NCI-H1092 treated with DMSO at 0.1 percent for 48 hours (cell line): ENCODE results near the gene PCP4L1.
"Not testable (repeated sequence)": the region's sequence is repeated elsewhere in the genome, so short reads cannot be mapped to it uniquely, and the experiment has no call there.

ENCODE experiments used
- DNase-seq: peaks from one replicate; lab custom pipeline; 2025; lab: John Stamatoyannopoulos, UW

The PCP4L1 gene

DNA sequence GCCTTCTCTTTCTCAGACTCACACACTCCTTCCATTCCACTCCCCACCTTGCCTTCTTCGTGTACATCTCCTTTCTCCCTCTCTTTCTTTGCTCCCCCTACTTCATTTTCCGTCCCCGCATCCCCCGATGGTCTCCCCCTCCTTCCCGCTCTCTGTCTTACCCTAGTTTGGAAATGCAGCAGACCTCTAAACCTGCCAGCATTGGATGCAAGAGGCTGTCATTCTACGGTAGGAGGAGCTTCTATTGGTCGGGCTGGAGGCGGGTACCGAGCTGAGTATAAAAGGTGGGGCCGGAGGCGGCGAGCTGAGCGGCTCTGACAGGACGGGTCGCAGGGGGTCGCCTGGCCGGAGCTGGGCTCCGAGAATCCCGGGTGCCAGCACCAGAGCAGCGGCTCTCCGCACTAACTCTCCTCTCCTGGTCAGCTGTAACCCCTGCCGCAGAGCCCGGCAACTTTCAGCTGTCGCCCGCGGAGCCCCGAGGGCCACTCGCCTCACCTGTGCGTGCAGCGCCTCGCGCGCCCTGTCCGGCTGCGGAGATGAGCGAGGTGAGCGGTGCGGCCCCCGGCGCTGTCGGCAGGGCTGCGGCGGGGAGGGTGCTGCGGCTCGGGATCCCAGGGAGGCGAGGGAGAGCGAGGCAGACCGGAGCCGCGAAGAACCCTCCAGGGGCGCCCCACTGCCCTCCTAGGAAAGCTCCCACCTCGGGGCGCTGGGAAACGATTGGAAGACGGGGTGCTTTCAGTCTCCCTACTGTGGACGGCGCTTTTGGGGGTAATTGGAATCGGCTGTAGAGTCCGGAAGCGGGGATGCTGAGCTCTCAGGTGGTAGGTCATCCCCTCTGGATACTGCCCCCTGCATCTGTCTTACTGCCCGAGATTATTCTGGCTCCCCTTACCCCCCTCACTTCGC is at the start of gene PCP4L1:
PCP4L1 (plus strand) TSS at position 307 of the 906 bp plus-strand sequence; CDS start at position 537, 230 bp downstream.
- no peak for DNase-seq

DNA sequence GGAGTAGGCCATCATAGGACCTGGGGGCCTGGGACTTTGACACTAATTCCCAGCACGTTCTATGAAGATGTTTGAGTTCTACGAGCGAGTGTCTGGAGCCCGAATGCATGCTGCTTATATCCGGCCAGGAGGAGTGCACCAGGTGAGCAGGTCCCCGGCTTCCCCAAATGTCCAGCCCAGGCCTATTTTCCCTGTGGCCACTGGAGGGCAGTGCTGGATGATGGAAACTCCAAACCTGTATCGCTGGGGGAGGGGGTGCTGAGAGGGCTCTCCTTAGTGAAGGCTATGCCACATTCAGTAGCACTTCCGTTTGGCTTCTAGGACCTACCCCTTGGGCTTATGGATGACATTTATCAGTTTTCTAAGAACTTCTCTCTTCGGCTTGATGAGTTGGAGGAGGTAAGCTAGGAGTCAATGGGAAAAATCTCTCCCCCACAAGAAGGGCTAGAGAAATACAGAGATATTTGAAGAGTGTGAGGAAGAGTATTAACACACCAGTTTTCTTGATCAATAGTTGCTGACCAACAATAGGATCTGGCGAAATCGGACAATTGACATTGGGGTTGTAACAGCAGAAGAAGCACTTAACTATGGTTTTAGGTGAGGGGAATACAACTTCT is 48.6 kb upstream of the PCP4L1 start:
- DNase-seq: peak; percentile 60

DNA sequence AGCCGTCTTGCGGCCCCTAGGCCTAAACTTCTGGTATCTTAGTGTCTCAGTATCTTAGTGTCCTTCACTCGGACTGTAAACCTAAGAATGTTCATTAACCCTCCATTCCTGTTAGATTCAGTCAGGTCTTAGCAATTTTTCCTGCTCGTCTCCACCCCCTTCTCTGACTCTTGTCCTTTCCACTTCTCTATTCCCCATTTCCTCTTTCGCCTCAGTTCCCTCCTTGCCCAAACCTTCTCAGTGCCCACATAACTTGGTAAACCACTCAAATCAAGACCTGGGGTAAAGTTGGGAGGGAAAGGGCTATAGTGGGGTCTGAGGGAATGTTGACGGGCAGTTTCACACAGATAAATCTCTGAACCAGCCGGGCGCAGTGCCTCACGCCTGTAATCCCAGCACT is 44.2 kb upstream of the PCP4L1 start:
- DNase-seq: no peak

DNA sequence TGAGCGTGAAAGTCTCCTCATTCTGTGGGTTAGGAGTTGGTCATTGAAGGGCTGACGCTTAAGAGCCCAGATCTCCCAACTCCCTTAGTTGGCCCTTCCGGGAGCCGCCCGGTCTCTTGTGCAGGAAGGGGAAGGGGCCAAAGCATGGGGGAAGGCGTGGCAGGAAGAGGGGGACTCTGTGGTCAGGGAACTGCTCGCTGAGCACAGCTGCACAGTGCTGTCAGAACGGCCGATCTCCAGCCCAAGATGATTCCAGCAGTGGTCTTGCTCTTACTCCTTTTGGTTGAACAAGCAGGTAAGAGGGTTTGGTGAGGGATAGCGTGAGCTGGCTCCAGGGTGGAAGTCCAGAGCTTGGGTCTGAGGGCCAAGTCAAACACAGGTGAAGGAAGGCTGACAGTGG is 43.5 kb upstream of the PCP4L1 start, which contains the start of gene FCER1G:
FCER1G (plus strand) TSS at position 220 of the 400 bp plus-strand sequence; CDS start at position 247, 27 bp downstream.
- no peak for DNase-seq

DNA sequence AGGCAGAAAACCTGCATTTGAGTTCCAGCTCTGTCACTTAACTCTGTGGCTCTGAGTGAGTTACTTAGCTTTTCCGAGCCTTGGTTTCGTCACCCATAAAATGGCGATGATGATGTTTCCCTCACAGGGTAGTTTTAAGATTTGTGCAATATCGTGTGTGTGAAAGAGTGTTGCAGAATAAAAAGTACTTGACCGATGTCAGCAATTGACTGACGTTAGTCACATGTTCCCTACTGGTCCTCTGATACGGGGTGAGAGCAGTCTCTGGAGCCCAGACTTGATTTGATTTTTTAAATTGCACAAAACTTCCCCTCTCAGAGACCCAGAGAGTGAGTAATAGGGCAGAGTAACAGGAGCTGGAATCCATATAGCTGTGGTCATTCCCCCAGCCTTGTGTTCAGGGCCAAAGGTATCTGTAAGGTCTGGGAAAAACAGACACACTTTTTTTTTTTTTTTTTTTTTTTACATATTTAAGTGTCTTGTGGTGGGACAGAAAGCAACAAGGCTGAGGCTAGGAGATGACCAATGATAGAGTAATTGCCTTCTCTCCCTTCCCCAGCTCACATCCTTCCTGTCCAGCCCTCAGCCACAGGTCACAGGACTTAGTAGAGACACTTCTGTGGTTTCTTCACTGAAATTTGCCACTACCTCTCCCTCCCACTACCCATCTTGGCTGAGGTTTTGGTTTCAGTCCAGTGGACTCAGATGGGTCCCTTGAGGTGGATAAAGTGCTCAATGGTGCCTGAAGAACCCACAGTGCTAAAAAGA is 41.4 kb upstream of the PCP4L1 start:
- DNase-seq: no peak

DNA sequence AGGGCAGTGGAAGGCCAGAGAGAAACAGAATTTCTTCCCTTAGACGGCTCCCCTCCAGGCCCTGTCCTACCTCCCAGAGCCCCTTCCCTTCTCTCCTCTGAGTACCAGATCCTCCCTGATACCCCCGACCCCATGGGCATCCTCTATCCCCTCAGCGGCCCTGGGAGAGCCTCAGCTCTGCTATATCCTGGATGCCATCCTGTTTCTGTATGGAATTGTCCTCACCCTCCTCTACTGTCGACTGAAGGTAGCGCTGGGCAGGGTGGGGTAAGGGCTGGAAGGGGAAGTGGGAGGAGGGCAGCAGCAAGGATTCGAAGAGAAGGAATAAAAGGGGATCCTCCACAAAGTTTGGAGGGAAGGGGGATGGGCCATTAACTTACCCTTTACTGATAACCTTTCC is 40.7 kb upstream of the PCP4L1 start:
- DNase-seq: no peak

DNA sequence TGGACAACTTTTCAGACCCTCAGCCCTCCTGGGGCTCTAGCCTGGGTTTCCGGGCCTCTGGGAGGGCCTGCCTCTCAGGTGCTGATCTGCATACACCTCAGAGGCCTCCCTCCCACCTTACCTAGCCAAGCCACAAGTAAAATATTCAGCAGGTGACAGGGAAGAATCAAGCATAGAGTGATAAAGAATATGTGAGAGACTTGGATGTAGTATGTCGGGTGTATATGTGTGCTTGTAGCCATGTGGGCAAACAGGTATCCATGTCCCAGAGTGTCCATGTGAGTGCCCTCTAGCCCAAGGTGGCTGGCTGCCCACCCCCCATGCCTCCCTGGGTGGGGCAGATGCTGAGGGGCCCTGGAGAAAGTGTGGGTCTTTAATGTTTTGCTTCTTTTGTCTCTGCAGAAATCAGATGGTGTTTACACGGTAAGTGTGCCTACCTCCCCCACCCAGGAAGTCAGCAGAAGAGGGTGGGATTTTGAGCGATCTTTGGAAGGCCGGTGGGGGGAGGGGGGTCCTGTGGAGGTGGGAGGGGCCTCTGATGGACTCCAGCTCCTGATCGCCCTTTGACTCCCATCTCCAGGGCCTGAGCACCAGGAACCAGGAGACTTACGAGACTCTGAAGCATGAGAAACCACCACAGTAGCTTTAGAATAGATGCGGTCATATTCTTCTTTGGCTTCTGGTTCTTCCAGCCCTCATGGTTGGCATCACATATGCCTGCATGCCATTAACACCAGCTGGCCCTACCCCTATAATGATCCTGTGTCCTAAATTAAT is 40.1 kb upstream of the PCP4L1 start:
- no peak for DNase-seq

DNA sequence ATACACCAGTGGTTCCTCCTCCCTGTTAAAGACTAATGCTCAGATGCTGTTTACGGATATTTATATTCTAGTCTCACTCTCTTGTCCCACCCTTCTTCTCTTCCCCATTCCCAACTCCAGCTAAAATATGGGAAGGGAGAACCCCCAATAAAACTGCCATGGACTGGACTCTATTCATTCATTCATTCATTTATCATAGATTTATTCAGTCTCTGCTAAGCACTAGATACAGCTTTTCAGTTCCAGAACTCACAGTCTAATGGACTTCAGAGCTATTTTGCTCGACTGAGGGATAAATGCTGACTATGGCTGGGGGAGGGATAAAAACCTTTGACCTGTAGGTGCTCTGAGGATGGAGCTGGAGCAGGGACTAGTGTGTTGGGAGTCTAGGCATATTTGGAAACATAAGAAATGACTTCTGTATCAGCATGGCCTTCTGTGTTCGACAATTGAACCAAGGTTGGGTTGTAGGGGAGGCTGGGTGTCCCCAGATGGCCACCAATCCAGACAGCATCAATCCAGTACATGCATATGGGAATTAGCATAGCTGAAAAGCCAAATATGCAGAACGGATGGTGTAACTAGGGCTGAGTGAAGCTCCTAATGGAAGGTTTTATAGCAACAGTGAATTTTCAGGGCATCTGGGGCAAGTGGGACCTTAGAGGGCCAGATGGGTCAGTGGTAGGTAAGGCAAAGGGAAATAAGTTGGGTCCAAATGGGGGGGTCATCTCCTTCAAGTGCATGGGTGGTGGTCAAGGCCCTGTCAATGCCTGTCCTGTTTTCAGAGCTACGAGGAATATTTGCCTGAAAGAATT is 39.3 kb upstream of the PCP4L1 start:
- no peak for DNase-seq

DNA sequence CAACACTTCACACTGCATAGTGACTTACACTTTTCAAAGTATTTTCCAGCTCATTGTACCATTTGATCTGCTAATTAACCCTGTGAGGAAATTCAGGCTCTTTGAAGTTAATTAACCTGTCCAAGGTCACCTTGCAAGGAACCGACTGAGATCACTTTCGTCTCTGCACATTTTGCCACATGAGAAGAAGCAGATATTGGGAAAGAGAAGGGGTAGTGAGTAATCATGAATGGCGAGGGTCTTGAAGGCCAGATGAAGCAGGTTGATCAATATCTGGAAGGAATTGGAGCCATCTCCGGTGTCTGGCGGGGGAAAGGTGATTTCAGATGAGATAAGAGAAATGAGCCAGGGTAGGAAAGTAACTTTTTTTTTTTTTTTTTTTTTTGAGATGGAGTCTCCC is 38.5 kb upstream of the PCP4L1 start:
- no peak for DNase-seq

DNA sequence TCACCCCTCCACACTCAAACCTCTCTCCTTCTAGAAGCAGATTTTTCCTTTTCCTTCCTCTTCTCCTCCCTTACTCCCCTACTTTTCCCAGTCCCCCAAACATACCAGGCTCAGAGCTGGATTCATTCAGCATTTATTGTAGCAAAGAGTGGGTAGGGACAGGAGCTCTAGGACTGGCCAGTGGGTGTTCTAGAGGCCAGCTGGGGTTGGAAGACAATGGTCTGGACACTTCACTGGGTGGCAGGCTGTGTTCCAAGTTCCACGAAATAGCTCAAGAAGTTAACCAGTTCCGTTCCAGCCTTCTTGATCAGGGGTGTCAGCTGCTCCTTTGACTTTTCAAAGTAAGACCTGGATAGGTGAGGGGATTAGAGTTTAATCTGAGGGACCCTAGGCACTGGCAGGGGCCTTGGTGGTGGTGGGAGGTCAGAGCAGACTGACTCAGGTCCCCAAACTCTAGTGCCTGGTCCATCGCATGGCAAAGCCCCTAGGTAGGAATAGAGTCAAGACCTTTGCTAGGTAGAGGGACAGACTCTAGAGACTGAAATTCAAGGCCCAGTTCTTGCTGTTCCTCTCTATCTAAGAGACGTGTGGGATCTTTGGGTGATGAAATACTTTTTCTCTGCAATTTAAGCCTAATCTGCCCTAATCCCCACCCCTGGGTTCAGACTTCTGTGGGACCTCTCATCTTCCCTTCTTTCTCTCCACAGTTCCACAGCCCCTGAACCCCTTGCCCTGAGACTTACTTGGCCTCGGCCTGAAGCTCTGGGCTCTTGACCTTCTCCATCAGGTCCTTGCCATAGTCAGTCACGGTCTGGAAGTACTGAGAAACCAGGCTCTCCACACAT is 36.1 kb upstream of the PCP4L1 start:
- DNase-seq: no peak

DNA sequence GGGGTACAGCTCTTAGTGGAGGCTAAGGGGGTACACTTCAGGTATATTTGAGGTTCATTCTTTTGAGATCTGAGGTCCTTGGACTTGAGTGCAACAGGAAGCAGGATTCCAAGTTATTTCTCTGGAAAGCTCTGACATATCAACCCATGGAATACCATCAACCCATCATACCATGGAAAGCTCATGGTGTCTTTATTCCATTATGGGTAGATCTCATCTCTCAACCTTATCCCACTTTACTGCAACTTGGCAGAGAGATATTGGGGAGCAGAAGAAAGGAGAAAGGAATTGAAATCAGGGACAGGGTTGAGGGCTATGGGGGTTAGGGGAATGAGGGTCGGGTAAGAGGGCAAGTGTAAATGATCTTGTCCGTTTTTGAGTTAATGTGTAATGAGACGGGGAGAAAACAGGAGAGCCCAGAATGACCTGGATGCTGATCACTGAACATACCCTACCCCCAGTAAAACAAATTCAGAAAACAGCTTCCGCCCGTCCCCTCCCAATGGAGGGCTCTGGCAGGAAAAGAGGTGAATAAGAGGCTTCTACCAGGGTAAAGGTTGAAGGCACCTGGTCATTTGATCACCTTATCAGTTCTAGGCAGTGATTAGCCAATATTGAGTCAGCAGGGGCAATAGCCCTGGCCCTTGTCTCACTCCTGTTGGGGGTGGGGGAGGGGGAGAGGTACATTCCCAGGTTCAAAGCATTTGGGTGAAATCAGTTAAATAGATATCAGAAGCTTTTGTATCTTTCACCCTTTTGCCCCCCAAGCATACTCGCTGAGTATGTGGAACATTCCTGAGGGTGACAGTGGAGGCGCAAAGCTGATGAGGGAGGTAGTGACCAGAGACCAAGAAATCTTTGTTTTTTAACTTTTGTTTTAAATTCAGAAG is 34.5 kb upstream of the PCP4L1 start:
- no peak for DNase-seq

DNA sequence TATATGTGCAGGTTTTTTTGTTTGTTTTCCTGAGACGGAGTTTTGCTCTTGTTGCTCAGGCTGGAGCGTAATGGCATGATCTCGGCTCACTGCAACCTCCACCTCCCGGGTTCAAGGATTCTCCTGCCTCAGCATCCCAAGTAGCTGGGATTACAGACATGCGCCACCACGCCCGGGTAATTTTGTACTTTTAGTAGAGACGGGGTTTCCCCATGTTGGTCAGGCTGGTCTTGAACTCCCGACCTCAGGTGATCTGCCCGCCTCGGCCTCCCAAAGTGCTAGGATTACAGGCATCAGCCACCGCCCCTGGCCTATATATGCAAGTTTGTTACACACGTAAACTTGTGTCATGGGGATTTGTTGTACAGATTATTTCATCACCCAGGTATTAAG is 33.9 kb upstream of the PCP4L1 start:
- not testable (repeated sequence) for DNase-seq

DNA sequence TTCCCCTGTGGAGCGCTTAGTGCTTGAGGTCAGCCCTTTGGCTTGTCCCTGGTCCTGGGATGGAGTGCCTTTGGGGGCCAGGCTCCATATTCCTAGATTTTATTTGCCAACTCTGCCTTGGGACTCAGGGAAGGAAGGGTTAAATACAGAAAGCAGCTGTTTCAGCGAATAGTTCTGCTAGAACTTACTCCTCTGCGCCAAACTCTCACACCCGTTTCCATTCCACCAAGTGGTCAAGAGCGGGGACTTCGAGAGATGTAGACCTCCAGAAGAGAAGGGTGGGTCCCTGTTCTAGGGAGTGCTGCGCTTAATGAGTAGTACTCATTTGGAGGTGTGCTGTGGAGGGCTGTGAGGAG is 33.4 kb upstream of the PCP4L1 start:
- DNase-seq: no peak

DNA sequence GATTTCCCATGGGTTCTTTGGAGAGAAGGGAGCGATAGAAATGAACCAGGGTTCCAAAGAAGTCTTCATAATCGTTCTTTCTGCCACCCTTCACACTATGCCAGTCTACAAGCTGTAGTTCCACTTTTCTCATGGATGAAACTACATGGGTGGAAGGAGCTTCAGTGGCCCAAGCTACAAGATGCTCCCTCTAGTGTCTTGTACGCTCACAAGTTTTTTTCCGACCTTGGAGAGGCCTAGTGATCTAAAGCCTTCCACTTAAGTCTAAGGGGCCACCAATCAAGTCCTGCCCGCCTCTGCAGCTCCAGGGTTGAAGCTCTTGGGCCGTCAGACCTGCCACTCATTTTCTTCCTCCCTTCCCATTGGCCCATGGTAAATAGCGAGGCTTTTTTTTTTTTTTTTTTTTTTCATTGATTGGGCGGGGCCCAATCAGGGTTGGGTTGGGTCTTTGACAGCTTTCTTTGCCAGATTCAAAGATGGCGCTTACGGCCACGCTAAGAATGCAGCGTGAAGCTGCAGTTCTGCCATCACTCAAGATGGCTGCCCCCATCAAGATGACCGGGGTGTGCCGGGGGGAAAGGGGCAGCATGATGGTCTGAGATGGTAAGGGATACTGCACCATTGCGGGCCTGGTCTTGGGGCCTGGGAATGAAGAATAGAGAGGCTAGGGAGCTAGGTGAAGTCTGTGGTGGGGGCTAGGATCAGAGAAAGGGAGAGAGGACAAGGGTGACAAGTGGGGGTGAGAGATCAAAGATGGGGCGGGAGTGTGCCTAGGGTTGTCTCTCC is 32.8 kb upstream of the PCP4L1 start, which contains the start of gene TOMM40L:
TOMM40L (plus strand) TSS at position 527 of the 786 bp plus-strand sequence. CDS start 430 bp downstream, outside the sequence.
- peak; percentile 90 for DNase-seq

DNA sequence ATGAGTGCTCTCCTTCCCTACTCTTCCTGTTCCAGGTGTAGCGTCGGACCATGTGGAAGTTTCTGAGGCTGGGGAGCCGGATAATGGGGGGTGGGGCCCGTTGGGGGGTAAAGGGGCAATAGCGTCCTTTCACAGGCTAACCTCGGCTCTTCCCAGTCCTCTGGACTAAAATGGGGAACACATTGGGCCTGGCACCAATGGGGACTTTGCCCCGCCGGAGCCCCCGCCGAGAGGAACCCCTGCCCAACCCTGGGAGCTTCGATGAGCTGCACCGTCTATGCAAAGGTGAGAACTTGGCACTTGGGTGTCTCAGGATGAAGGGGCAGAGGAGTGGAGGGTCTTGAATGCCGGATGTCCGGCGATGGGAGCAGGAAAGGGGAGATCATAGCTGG is 32.2 kb upstream of the PCP4L1 start:
- DNase-seq: no peak

DNA sequence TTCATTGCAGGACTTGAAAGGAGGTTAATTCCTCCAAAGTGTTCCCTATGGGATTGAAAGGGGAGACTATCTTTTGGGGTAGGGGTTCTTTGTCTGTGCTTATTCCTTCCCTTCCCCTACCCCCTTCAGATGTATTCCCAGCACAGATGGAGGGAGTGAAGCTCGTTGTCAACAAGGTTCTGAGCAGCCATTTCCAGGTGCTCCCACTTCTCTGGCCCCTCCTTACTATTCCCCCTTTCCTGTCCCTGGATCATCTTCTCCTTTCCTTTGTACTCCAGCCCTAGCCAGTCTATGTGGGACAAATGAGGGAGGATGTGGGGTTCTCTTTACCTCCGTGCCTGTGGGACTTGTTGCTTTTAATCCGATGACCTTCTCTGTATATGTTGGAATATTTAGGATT is 31.8 kb upstream of the PCP4L1 start:
- DNase-seq: no peak

DNA sequence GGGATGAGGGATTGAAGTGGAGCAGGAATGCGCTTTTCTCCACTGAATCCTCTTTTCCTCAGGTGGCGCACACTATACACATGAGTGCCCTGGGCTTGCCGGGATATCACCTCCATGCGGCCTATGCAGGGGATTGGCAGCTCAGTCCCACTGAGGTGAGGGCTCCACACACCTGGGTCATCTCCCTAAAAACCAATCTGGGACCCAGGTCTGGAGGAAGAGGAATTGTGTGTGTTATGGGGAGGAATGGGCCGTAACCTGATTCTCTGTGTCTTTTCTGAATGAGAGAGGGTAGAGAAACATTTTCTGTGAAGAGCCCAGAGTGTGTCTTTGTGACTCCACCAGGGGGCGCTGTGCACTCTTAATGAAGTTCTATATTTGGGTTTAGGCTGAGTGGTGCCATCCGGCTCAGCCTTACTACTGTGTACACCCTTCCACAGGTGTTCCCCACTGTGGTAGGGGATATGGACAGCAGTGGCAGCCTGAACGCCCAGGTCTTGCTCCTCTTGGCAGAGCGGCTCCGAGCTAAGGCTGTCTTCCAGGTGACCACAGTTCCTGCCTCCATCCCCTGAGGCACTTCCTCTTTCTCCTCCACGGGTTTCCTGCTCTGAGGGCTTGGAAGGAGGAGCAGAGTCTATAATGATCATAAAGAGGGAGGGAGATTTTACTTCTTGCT is 31.2 kb upstream of the PCP4L1 start:
- DNase-seq: peak; percentile 76

DNA sequence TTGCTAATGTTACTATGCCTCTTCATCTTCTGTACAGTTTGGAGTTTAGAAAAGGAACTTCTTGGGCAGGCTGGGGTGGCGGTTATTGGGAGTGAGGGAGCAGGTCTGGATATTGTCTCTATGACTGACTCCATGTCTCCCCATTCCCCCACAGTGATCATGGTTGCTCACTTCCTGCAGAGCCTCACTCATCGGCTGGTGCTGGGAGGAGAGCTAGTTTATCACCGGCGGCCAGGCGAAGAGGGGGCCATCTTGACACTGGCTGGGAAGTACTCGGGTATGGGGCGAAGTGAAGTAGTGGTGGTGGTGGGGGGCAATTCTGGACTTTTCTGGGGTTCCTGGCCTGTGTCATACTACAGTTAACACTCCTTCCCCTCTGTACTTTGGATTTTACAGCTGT is 30.5 kb upstream of the PCP4L1 start:
- DNase-seq: no peak
